LNCaP clone FGC (cell line): ENCODE measurements around the gene DBI.
"Not testable (repeated sequence)": the region's sequence is repeated elsewhere in the genome, so short reads cannot be mapped to it uniquely, and the experiment has no call there.

Source experiments
- DNase-seq: peaks from one replicate; pipeline ENCODE4 v3.0.0-alpha.2; 2011; ENCODE audit warnings: low read depth
- H3K4me3 ChIP-seq: 2 replicates; pipeline ENCODE4 v1.5.1; 2011; ENCODE audit warnings: mild to moderate bottlenecking, low read depth, low read length, control low read depth
- TF ChIP-seq, protein P1 (sequence below): IDR thresholded peaks from 2 replicates; pipeline ENCODE4 v1.5.1; 2012; ENCODE audit warnings: mild to moderate bottlenecking; ENCODE audit not compliant: control insufficient read depth, insufficient read depth; ENCODE audit errors: extremely low read depth

DBI gene

DNA sequence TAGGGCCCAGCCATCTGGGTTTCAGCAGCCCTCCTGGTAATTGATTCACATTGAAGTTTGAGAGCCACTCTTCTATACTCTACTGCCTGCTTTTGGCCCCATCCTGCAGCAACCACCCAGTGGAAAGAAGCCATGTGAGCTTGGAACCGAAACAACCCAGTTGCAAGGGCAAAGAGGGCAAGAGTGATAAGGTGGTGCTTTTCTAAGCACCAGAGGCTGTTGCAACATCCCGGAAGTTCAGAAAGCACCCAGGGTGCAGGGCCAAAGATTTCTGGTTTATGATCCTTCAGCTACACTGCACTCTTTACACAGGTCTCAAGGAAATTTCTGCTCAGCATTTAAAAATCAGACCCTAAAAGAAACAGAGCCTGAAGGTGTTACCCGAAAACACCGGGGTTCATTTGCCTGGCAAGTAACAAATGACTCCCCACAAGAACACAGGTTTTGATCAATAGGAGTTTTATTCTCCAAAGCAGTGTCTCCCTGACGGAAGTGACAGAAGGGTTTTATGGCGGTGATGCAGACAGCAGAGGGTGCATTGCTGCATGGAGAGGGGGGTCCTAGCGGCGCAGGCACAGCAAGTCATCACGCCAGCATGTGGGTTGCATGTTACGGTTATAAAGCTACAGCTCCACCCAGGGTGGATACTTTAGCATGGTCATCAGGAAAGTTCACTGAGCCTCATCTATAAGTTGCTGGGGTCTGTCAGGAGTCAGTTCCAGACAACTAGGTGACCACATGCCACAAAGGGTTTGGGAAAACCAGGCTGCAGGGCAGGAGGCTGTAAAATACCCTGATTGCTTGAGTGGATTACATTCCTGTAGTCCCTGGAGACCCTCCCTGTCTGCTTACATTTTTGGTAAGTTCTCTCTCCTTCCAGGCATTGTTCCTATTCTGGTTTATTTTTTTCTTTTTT lies 36.1 kb downstream of the DBI start:
- TF ChIP-seq, protein P1, sequence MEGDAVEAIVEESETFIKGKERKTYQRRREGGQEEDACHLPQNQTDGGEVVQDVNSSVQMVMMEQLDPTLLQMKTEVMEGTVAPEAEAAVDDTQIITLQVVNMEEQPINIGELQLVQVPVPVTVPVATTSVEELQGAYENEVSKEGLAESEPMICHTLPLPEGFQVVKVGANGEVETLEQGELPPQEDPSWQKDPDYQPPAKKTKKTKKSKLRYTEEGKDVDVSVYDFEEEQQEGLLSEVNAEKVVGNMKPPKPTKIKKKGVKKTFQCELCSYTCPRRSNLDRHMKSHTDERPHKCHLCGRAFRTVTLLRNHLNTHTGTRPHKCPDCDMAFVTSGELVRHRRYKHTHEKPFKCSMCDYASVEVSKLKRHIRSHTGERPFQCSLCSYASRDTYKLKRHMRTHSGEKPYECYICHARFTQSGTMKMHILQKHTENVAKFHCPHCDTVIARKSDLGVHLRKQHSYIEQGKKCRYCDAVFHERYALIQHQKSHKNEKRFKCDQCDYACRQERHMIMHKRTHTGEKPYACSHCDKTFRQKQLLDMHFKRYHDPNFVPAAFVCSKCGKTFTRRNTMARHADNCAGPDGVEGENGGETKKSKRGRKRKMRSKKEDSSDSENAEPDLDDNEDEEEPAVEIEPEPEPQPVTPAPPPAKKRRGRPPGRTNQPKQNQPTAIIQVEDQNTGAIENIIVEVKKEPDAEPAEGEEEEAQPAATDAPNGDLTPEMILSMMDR = no peak
- DNase-seq = no peak
- H3K4me3 ChIP-seq = no peak overlapping the region

DNA sequence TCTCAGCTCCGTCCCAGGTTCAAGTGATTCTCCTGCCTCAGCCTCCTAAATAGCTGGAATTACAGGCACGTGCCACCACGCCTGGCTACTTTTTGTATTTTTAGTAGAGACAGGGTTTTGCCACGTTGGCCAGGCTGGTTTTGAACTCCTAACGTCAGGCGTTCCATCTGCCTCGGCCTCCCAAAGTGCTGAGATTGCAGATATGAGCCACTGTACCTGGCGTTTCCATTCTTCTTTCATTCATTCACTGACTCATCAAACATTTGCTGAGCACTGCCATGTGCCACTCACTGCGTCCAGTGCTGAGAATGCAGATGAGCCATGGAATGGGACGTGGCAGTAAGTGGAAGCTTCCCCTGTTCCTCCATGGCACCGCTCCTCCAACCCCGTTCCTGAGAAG lies 36.8 kb downstream of the DBI start:
- not testable (repeated sequence) for DNase-seq, H3K4me3 ChIP-seq

DNA sequence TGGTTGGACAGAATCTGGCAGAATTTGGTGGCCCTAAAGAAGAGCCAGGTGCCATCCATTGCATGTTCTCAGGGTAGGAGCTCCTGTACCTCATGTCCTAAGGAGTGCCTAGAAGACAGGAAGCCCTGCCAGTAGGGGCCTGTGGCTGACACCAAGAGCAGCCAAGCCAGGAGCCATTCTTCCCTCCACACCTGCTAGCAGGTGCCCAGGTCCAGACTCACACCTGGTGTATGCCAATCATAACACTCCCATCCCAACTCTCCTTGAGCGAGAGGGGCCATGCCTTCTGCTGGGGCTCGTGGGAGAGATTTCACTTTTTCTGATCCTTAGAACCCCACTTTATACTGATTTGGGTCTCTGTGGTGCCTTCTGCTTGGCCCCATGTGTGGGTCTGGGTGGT lies 38.4 kb downstream of the DBI start:
- no peak overlapping the region for H3K4me3 ChIP-seq
- no peak for DNase-seq
- TF ChIP-seq, protein P1 = no peak

DNA sequence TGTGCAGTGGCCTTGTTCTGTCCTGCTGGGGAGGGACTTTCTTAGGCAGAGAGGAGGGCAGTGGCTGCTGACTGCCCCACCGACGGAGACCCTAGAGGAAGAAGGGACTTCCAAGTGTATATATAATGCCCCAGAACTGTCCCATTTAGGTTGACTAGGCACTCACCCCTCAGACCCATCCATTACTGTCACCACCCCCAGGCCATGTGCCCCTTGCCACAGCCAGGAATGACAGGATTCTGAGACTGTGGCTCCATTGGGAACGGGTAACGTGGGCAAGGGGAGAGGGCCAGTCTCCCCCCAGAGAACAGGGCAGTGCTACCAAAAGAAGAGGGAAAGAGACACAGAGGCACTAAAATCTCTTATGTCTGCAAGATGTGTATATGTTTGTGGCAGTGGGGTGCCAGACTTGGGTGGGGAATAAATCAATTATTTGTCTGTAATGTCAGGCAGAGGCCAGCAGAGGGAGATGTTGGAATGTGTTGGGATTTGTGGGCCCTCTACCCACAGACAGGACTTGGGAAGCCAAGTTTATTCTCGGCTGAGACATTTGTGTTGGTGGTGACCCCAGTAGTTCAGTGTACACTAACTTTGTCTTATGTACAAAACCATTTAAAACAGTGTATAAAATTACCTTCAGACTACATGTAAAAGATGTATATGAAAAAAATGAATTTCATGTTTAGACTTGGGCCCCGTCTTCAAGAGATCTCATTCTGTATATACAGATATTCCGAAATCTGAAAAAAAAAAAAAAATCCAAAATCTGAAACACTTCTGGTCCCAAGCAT lies 40.8 kb downstream of the DBI start:
- TF ChIP-seq, protein P1 = peak; percentile 83
- no peak overlapping the region for H3K4me3 ChIP-seq
- DNase-seq = no peak

DNA sequence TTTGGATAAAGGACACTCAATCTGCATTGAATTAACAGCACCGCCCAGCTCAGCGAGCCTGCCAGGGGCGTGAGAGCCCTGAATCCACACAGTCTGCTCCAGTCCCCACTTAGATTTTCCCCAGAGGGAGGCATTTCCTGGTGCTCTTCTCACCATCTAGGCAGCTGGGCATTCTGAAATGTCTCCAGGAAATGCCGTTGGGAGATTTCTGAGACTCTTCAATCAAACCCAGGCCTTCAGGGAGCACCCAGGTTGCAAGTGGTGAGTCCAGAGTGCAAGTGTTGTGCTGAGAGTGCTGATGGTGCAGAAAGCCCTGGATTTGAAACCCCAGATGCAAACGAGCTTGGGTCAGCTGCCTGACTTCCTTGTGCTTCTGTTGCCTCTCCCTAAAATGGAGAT lies 41.4 kb downstream of the DBI start:
- DNase-seq = no peak
- H3K4me3 ChIP-seq = no peak overlapping the region
- TF ChIP-seq, protein P1 = no peak

DNA sequence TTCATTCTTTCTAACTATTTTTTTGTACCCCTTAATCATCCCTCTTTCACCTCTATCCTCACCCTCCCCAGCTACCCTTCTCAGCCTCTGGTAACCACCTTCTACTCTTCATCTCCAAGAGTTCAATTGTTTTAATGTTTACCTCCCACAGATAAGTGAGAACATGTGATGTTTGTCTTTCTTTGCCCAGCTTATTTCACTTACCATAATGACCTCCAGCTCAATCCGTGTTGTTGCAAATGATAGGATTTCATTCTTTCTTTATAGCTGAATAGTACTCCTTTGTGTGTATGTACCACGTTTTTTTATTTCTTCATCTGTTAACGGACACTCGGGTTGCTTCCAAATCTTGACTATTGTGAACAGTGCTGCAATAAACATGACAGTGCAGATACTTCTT lies 42.7 kb downstream of the DBI start:
- no peak for DNase-seq
- no peak overlapping the region for H3K4me3 ChIP-seq
- TF ChIP-seq, protein P1 = no peak

DNA sequence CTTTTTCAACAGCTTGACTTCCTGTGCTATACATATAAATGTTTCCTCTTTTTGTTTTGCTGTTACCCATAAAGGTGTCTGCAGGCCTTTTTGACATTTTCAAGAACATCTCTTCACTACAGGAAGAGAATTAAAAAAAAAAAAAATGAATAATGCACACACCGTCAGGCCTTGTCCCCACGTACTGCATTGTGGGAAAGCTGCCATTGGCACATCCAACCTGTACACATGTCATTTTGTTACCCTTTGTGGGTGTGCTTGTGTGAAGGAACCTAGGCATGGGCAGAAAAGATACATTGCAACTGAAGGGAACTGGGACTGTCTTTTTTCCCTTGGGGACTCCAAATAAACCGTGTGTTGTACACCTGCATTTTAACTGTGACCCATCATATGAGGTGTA lies 48.1 kb downstream of the DBI start:
- no peak overlapping the region for H3K4me3 ChIP-seq
- TF ChIP-seq, protein P1 = no peak
- no peak for DNase-seq
